ENCODE data around the gene FBXL7. TPM values are rescaled to one million over a fixed set of nuclear protein-coding genes. Genes with fewer than 3 reads are reported as not detected.

Gene FBXL7
- total RNA-seq, 4 donors from 2014 or later, result 6.5 to 37.0 (median 19.7) TPM

- no peaks in the 10 kb centered on the region for H3K27me3 ChIP-seq
- TF ChIP-seq CTCF (IDR thresholded peaks at IDR 0.05) (no peak), POLR2A (IDR thresholded peaks at IDR 0.05) (no peak)
- DNase-seq, result no peak
- no peak overlapping the region for H3K4me3 ChIP-seq
- H3K4me1 ChIP-seq, result no peaks in the 10 kb centered on the region
- no peaks in the 10 kb centered on the region for H3K9me3 ChIP-seq
- no peak overlapping the region for H3K27ac ChIP-seq
- H3K36me3 ChIP-seq, result no peaks in the 10 kb centered on the region
- intact Hi-C loops (cut with DNase I; ENCODE audit: low total_unique reads), result no loop called here
These were observed 211.9 kb downstream of the FBXL7 start for GRCh38 chr5:15711892-15712291.

GRCh38 chr5:15715535-15715934, 215.6 kb downstream of the FBXL7 start:
- intact Hi-C loops (cut with DNase I; ENCODE audit: low total_unique reads), result no loop called here
- Histone ChIP-seq H3K4me3 (no peak overlapping the region), H3K27ac (no peak overlapping the region), H3K36me3 (no peaks in the 10 kb centered on the region), H3K4me1 (no peaks in the 10 kb centered on the region), H3K27me3 (no peaks in the 10 kb centered on the region), H3K9me3 (no peaks in the 10 kb centered on the region)
- no peak for DNase-seq
- no peak for TF ChIP-seq POLR2A (IDR thresholded peaks at IDR 0.05)
- TF ChIP-seq CTCF (IDR thresholded peaks at IDR 0.05), result no peak

GRCh38 chr5:15715967-15716366, 216.0 kb downstream of the FBXL7 start:
- H3K27ac ChIP-seq, result no peak overlapping the region
- no peaks in the 10 kb centered on the region for H3K9me3 ChIP-seq
- DNase-seq, result no peak
- H3K4me1 ChIP-seq, result no peaks in the 10 kb centered on the region
- H3K36me3 ChIP-seq, result no peaks in the 10 kb centered on the region
- TF ChIP-seq CTCF (IDR thresholded peaks at IDR 0.05) (no peak), POLR2A (IDR thresholded peaks at IDR 0.05) (no peak)
- H3K27me3 ChIP-seq, result no peaks in the 10 kb centered on the region
- H3K4me3 ChIP-seq, result no peak overlapping the region
- intact Hi-C loops (cut with DNase I; ENCODE audit: low total_unique reads), result no loop called here

DNA sequence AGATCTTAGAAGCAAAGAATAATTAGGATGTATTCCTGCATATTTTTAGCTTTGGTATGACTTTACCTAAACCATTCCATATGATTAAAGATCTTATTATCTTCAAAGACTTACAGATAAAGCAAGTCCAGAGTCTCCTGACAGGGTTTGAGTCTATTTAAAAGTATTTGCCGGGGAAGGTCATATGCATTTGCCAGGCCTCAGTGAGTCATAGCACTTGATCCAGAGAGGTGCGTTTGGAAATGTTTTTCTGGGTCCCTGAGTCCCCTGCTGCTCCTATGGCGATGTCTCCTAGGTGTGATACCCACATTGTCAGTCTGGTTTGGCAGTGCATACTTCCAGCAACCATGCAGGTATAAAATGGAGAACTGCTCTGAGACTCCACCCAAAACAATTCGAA, 217.0 kb downstream of the FBXL7 start:
- Histone ChIP-seq H3K4me3 (no peak overlapping the region), H3K27ac (no peak overlapping the region), H3K36me3 (no peaks in the 10 kb centered on the region), H3K27me3 (no peaks in the 10 kb centered on the region), H3K9me3 (no peaks in the 10 kb centered on the region), H3K4me1 (no peaks in the 10 kb centered on the region)
- intact Hi-C loops (cut with DNase I; ENCODE audit: low total_unique reads), result no loop called here
- no peak for DNase-seq
- no peak for TF ChIP-seq CTCF (IDR thresholded peaks at IDR 0.05)
- no peak for TF ChIP-seq POLR2A (IDR thresholded peaks at IDR 0.05)

DNA sequence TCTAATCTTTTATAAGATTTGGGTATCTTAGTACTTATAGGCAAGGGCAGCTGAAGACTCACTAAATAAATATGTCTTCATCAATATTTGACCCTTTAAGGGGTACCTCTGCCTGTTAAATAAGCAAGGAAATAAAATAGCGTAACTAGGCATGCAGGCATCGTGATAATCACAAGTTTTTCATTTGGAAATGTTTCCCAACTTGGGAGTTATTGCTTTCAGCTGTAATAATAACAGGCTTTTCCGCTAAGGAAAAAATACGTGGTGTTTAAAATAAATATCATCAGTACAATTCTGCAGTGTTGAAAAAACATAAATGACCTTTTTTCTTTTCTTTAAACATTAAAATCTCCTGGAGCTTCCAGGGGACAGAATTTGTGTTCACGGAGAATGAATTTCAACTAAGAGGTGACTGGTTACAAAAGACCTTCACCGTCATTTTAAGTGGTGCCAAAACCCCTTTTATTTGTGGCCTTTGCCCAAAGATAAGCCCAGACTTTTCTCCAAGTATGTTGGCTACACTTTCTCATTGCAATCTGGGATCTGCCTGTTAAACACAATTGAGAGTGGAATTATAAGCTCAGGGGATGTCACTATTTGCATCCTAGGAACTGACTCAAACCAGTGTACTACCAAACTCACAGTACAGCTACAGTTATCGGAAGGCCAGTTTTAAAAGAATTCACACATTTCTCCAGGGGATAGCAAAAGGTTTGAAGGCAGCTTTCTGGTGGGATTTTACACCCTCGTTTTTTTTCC, 218.6 kb downstream of the FBXL7 start:
- no peak for TF ChIP-seq CTCF (IDR thresholded peaks at IDR 0.05)
- no peak for TF ChIP-seq POLR2A (IDR thresholded peaks at IDR 0.05)
- no peaks in the 10 kb centered on the region for H3K27me3 ChIP-seq
- DNase-seq, result no peak

More for the DNA sequence above, 218.6 kb downstream of the FBXL7 start:
- Histone ChIP-seq H3K4me1 (no peaks in the 10 kb centered on the region), H3K4me3 (no peak overlapping the region), H3K9me3 (no peaks in the 10 kb centered on the region), H3K36me3 (no peaks in the 10 kb centered on the region), H3K27ac (peak overlapping the region; percentile 10 to 38)
- intact Hi-C loops (cut with DNase I; ENCODE audit: low total_unique reads), result no loop called here
